Suprapubic skin (tissue), 4 donors: ENCODE results near the gene SLC7A7.

Experiments
- CTCF ChIP-seq, 2 donors: fragments of 200-600 bp in 1 of 2; fragments of 450-650 bp in 1 of 2; sonication (generic) in 1 of 2; IDR thresholded peaks; one replicate each; pipeline ENCODE4 v1.5.1; 2016 to 2019; ENCODE audit warnings: antibody characterized with exemption in 2 of 2, mild to moderate bottlenecking in 1 of 2, moderate library complexity in 1 of 2
- POLR2A ChIP-seq, 2 donors: fragments of 450-650 bp; IDR thresholded peaks; one replicate each; pipeline ENCODE4 v1.6.1; 2017; ENCODE audit warnings: antibody characterized with exemption in 2 of 2, mild to moderate bottlenecking in 2 of 2, moderate library complexity in 2 of 2
- POLR2AphosphoS5 ChIP-seq, 3 donors: sonication (generic); formaldehyde crosslinking; IDR thresholded peaks; one replicate each; pipeline ENCODE4 v1.6.1; 2017; ENCODE audit warnings: antibody characterized with exemption in 3 of 3

- TF ChIP-seq POLR2A (IDR thresholded peaks at IDR 0.05) (no peak), CTCF (IDR thresholded peaks at IDR 0.05) (no peak), POLR2AphosphoS5 (IDR thresholded peaks at IDR 0.05) (no peak)
These were observed 41.2 kb upstream of the SLC7A7 start for GRCh38 chr14:22856428-22856827.
